ENCODE data around the gene SNIP1.
"Not testable (repeated sequence)": the region's sequence is repeated elsewhere in the genome, so short reads cannot be mapped to it uniquely, and the experiment has no call there.

SNIP1 gene

DNA sequence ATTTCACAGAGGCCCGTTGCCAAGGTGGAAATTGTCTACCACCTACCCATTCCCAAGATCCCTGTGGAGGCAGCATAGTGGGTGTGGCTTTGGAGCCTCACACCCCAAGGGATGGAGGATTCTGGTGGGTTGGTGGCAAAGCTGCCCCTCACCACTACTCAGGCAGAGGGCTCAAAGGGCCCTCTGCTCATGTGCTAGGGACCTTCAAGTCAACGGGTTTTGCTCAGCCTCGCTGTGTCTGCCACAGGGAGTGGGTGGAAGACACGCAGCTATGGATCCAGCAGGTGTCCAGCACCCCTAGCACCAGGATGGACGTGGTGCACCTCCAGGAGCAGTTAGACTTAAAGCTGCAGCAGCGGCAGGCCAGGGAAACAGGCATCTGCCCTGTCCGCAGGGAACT lies 5.0 kb upstream of the SNIP1 start:
- DNase-seq (ENCODE audit: low read depth) = no peak

GRCh38 chr1:37558411-37558810 lies 4.3 kb upstream of the SNIP1 start:
- DNase-seq (ENCODE audit: low read depth) = no peak

DNA sequence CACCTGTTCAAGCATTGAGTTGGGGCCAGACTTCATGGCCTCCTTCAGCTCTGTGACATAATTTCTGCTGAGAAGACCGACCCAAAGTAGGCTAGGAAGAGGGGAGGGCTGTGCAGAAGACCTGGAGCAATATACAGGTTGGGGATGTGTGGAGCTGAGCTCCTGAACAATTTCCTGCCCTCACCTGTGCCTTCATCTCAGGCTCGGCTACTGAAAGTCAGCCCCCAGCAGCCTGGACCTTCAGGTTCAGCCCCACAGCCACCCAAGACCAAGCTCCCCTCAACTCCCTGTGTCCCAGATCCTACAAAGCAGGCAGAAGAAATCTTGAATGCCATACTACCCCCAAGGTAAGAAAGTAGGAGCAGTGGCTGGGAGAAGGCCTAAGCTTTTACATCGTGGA lies 3.3 kb upstream of the SNIP1 start:
- DNase-seq (ENCODE audit: low read depth) = no peak

DNA sequence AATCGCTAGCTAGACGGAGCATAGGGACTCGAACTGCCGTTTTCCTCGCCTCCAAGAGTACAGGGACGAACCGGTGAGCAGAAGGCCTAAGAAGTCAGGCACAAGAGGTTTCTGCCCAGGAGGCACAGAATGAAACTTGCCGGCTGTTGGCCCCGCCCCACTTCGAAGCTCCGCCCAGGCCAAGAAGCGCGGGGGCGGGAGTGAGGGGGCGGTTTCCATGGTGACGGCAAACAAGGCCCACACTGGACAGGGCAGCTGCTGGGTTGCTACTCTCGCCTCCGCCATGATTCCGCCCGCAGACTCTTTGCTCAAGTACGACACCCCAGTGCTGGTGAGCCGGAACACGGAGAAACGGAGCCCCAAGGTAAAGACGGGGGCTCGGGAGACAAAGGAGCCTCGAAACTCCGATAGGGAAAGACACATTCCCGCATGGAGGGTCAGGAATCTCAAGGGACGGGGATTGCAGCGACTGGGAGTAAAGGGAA lies 2.7 kb upstream of the SNIP1 start, which contains the start of gene DNALI1:
DNALI1 (plus strand) TSS at position 229 of the 485 bp plus-strand sequence; CDS start at position 284, 55 bp downstream.
- DNase-seq (ENCODE audit: low read depth) = no peak

DNA sequence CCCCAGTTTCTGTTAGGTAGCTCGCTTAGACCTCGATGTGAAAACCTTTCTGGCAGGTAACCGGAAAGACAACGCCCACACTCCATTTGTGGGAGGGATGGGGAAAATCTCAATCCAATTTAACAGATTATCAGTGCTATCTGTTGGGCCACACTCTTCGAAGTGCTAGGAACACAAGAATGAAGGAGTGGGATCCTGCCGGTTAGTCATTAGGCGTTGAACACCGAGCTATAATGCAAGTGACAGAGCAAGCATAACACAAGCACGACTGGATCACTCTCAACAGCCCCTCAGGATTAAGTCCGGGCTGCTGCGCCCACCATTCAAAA lies 531 bp downstream of the SNIP1 start:
- DNase-seq (ENCODE audit: low read depth) = no peak

- no peak for DNase-seq (ENCODE audit: low read depth)
Observed at GRCh38 chr1:37549341-37549740, 4.8 kb downstream of the SNIP1 start.

- no peak for DNase-seq (ENCODE audit: low read depth)
Observed at GRCh38 chr1:37545019-37545418, 9.1 kb downstream of the SNIP1 start.

DNA sequence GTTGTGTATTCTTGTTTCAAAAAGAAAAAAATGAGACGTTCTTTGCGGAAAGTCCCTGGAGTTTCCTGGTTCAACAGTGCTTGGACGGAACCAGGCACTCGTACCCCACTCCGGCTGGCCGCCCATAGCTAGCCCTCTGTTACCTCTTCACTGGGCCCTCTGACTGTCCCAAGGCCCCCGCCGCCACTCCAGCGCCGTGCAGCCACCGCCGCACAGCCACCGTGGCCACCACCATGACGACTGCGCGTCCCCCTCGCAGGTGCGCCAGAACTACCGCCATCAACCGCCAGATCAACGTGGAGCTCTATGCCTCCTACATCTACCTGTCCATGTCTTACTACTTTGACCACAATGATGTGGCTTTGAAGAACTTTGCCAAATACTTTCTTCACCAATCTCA lies 9.6 kb downstream of the SNIP1 start:
- DNase-seq (ENCODE audit: low read depth) = no peak

- no peak for DNase-seq (ENCODE audit: low read depth)
Observed at GRCh38 chr1:37540036-37540785, 13.9 kb downstream of the SNIP1 start.

GRCh38 chr1:37539154-37539553 lies 14.9 kb downstream of the SNIP1 start:
- DNase-seq (ENCODE audit: low read depth) = not testable (repeated sequence)

DNA sequence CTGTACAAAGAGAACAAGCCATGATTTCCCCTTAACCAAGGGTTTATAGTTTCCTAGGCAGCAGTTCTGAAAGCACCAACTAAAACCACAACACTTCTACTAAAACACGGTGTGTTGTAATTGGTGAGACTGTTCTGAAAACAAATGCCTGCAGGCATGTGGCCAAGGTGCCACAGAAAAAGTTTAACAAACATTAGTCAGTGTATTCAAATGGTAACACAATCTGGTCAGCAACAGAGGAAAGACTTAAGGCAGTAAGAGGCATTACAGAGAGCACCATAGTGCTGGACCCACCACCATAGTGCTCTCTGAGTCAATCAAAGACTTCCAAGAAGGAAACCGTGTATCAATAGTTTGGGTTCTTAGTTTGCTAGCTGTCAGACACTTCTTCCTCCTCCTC lies 16.7 kb downstream of the SNIP1 start:
- no peak for DNase-seq (ENCODE audit: low read depth)

DNA sequence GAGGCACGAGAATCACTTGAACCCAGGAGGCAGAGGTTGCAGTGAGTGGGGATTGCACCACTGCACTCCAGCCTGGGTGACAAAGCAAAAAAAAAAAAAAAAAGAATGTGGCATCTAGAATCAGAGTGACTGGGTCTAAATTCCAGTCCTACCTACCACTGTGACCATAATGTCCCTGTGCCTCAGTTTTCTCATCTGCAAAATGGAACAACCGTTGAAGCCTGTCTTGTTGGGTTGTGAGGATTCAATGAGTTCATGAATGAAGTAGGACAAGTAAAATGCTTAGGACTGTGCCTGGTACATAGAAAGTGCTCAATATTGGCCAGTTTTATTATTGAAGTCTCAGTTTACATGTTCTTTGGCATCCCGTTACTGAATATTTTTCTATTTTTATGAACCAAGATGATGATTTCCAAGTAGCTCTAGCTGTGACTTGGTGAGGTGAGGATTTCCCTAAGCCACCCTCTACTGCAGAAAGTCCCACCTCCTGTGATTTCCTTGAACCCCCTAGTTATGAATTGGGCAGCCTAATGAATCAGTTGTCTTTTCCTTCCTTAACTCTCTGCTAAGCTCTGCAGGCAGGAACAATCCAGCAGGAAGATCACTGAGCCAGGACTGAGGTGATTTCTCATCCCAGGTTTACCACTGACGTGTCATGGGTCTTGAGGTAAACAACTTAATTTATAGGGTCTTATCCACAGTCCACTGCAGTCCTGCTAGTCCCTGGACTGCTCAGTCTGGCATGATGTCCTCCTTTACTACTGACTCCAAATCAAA lies 20.6 kb downstream of the SNIP1 start:
- no peak for DNase-seq (ENCODE audit: low read depth)

GRCh38 chr1:37532418-37533156 lies 21.5 kb downstream of the SNIP1 start:
- not testable (repeated sequence) for DNase-seq (ENCODE audit: low read depth)

DNA sequence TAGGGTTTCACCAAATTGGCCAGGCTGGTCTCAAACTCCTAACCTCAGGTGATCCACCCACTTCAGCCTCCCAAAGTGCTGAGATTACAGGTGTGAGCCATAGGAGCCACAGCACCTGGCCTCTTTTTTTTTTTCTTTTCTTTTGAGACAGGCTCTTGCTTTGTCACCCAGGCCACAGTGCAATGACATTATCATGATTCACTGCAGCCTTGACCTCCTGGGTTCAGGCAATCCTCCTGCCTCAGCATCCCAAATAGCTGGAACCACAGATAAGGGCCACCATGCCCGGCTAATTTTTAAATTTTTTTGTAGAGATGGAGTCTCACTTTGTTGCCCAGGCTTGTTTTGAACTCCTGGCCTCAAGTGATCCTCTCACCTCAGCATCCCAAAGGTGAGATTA lies 24.2 kb downstream of the SNIP1 start:
- DNase-seq (ENCODE audit: low read depth) = not testable (repeated sequence)

GRCh38 chr1:37519613-37520012 lies 34.5 kb downstream of the SNIP1 start:
- no peak for DNase-seq (ENCODE audit: low read depth)

- peak; percentile 36 for DNase-seq (ENCODE audit: low read depth)
Observed at GRCh38 chr1:37518929-37519328, 35.2 kb downstream of the SNIP1 start.

DNA sequence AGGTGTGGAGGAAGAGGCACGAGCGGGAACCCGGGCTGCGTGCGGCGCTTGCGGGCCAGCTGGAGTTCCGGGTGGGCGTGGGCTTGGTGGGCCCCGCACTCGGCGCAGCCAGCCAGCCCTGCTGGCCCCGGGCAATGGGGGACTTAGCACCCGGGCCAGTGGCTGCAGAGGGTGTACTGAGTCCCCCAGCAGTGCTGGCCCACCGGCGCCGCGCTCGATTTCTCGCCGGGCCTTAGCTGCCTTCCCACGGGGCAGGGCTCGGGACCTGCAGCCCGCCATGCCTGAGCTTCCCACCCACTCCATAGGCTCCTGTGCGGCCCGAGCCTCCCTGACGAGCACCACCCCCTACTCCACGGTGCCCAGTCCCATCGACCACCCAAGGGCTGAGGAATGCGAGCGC lies 35.9 kb downstream of the SNIP1 start:
- DNase-seq (ENCODE audit: low read depth) = not testable (repeated sequence)

GRCh38 chr1:37517569-37517968 lies 36.5 kb downstream of the SNIP1 start:
- no peak for DNase-seq (ENCODE audit: low read depth)

- no peak for DNase-seq (ENCODE audit: low read depth)
Observed at GRCh38 chr1:37515185-37516034, 38.7 kb downstream of the SNIP1 start.

- DNase-seq (ENCODE audit: low read depth) = peak; percentile 77
Observed at GRCh38 chr1:37514350-37515184, 39.5 kb downstream of the SNIP1 start, which contains the start of gene MEAF6. TSS of gene MEAF6 (minus strand) at chr1:37514766. CDS start at chr1:37514746, 20 bp downstream.

Measured in stimulated activated CD8-positive, alpha-beta memory T cell treated with anti-CD3 and anti-CD28 coated beads, Interleukin-4, amount 100 ng/mL, for 24 hours (primary cell).